PC-3 (cell line): Measurements from ENCODE around the gene ERG28. TPM values are rescaled to one million over a fixed set of nuclear protein-coding genes. Genes with fewer than 3 reads are reported as not detected.

Source experiments
- ATAC-seq: fragments of 200-7000 bp; cut with Tn5 transposase; 2 replicates; pipeline ENCODE4 v1.9.1; 2020; ENCODE audit warnings: mild to moderate bottlenecking, moderate library complexity
- Bru-seq: library from RNA; stranded (reverse); fragments of 400-500 nt; gene quantifications from one replicate; lab custom pipeline; 2021; lab: Mats Ljungman, UMichigan
- BruChase-seq, 2 experiments: library from RNA; stranded (reverse); fragments of 400-500 nt; gene quantifications; one replicate each; lab custom pipeline; 2021; lab: Mats Ljungman, UMichigan
- BruUV-seq: library from RNA; stranded (reverse); fragments of 400-500 nt; replicated peaks from 2 replicates; lab custom pipeline; 2021; lab: Mats Ljungman, UMichigan
- CTCF ChIA-PET: fragments of 300-600 bp; sonication (Branson Sonifier 250); formaldehyde crosslinking; loops from one replicate; lab custom pipeline; 2022; ENCODE audit warnings: antibody characterized with exemption; lab: Charles Lee
- POLR2A ChIA-PET: fragments of 300-600 bp; sonication (Branson Sonifier 250); formaldehyde crosslinking; loops from one replicate; lab custom pipeline; 2022; ENCODE audit warnings: antibody characterized with exemption; ENCODE audit not compliant: unreplicated experiment; lab: Charles Lee
- DNase-seq: peaks from one replicate; pipeline ENCODE4 v3.0.0-alpha.2; 2015
- H2AFZ ChIP-seq: fragments of 300-600 bp; sonication (generic); 2 replicates; pipeline ENCODE4 v1.6.0; 2016; ENCODE audit warnings: antibody characterized with exemption, low read length
- H3F3A ChIP-seq: fragments of 300-600 bp; sonication (generic); one replicate; pipeline ENCODE4 v1.6.0; 2017; ENCODE audit warnings: antibody characterized with exemption, low read length, control low read depth, mild to moderate bottlenecking; ENCODE audit not compliant: unreplicated experiment
- H3K27ac ChIP-seq: fragments of 300-600 bp; sonication (generic); 2 replicates; pipeline ENCODE4 v1.5.1; 2016; ENCODE audit warnings: mild to moderate bottlenecking, low read length
- H3K27me3 ChIP-seq: fragments of 300-600 bp; sonication (generic); 2 replicates; pipeline ENCODE4 v1.6.1; 2016; ENCODE audit warnings: low read length, mixed read lengths
- H3K36me3 ChIP-seq: fragments of 300-600 bp; sonication (generic); 2 replicates; pipeline ENCODE4 v1.6.1; 2016; ENCODE audit warnings: low read depth, mixed run types, low read length, mixed read lengths
- H3K4me1 ChIP-seq: fragments of 300-600 bp; sonication (generic); 2 replicates; pipeline ENCODE4 v1.5.1; 2016; ENCODE audit warnings: low read length; ENCODE audit not compliant: insufficient read depth
- H3K4me2 ChIP-seq: fragments of 300-600 bp; sonication (generic); 2 replicates; pipeline ENCODE4 v1.6.0; 2016; ENCODE audit warnings: low read length
- H3K4me3 ChIP-seq: fragments of 300-600 bp; sonication (generic); 2 replicates; pipeline ENCODE4 v1.5.1; 2016; ENCODE audit warnings: mild to moderate bottlenecking, low read length, mixed read lengths
- H3K79me2 ChIP-seq: fragments of 300-600 bp; sonication (generic); 2 replicates; pipeline ENCODE4 v1.6.1; 2017; ENCODE audit warnings: low read length, mixed read lengths
- H3K9ac ChIP-seq: fragments of 300-600 bp; sonication (generic); 2 replicates; pipeline ENCODE4 v1.6.0; 2016; ENCODE audit warnings: mild to moderate bottlenecking, low read length
- H3K9me2 ChIP-seq: fragments of 300-600 bp; sonication (generic); replicated peaks from 2 replicates; pipeline ENCODE4 v1.6.1; 2016; ENCODE audit warnings: mixed run types, low read length, mixed read lengths
- H3K9me3 ChIP-seq: fragments of 300-600 bp; sonication (generic); 2 replicates; pipeline ENCODE4 v1.6.1; 2016; ENCODE audit warnings: low read length, mixed read lengths
- H4K20me1 ChIP-seq: fragments of 300-600 bp; sonication (generic); 2 replicates; pipeline ENCODE4 v1.6.1; 2016; ENCODE audit warnings: low read length, mixed read lengths
- CTCF ChIP-seq: fragments of 300-600 bp; sonication (generic); conservative IDR thresholded peaks from 2 replicates; pipeline ENCODE4 v1.5.1; 2017; ENCODE audit warnings: antibody characterized with exemption, low read depth, mild to moderate bottlenecking, low read length
- EZH2 ChIP-seq: fragments of 300-600 bp; sonication (generic); IDR thresholded peaks from one replicate; pipeline ENCODE4 v1.6.1; 2017; ENCODE audit warnings: antibody characterized with exemption, mild to moderate bottlenecking, low read length; ENCODE audit not compliant: unreplicated experiment
- EZH2phosphoT487 ChIP-seq: fragments of 300-600 bp; sonication (generic); IDR thresholded peaks from 2 replicates; pipeline ENCODE4 v1.6.1; 2018; ENCODE audit warnings: mild to moderate bottlenecking, antibody characterized with exemption, low read length, borderline replicate concordance
- intact Hi-C: fragments of 100-400 bp; cut with micrococcal nuclease; formaldehyde crosslinking; loops from 2 replicates; pipeline ENCODE4 v1.9.0; 2023
- long read RNA-seq: library from polyadenylated mRNA; unstranded; transcript quantifications from one replicate; pipeline ENCODE4 v2.0.0, GENCODE V29; 2021; ENCODE audit not compliant: unreplicated experiment
- total RNA-seq: library from RNA; depleted of rRNA; stranded (reverse); fragments of >200 nt; gene quantifications from 2 replicates; pipeline ENCODE4 v1.2.3, GENCODE V29; 2014; rRNA removed

Gene ERG28
- 12.5 and 13.9 TPM in 2 replicates for total RNA-seq
- Bru-seq, nascent RNA, result percentile 62 among the genes with signal in this experiment
- BruChase-seq, experiment 1, labeled RNA remaining after a 6-hour chase, result percentile 75 among the genes with signal in this experiment
- BruChase-seq, experiment 2, labeled RNA remaining after a 2-hour chase, result percentile 62 among the genes with signal in this experiment
- long read RNA-seq, transcript ERG28-201 (5 exons, 2,633 nt), result major isoform, 64 of 70 reads
- long read RNA-seq, partial matches to known transcripts, result 2 of 70 reads
- long read RNA-seq, other reads (novel, unspliced or antisense), result 4 of 70 reads

- Histone ChIP-seq H3K4me1 (peaks cover 5% of the 10 kb centered on the region; the same call in 1 of the 2 replicates), H3K27ac (peak within 1 kb of the TSS; percentile 58), H3K9ac (peak within 1 kb of the TSS; percentile 81), H3K4me3 (peak within 1 kb of the TSS; percentile 96), H4K20me1 (no peaks in the 10 kb centered on the region), H3F3A (no peaks in the 10 kb centered on the region), H3K9me2 (no peaks in the 10 kb centered on the region), H3K27me3 (no peaks in the 10 kb centered on the region), H3K79me2 (peaks cover 47% of the 10 kb centered on the region), H3K36me3 (peaks cover 13% of the 10 kb centered on the region; the same call in 1 of the 2 replicates), H3K4me2 (peak within 1 kb of the TSS; percentile 99), H3K9me3 (no peaks in the 10 kb centered on the region), H2AFZ (peak within 1 kb of the TSS; percentile 92)
- CTCF ChIA-PET, result interaction anchor here (0.6 to 1.5 kb wide), 3 partner anchors 13 to 246 kb away, joined by 3 to 8 read pairs (median 7); partner anchors contain the start of gene FLVCR2
- ATAC-seq (peak; percentile 96), DNase-seq (peak; percentile 98)
- BruUV-seq, result no TSS peak
- intact Hi-C loops, result loop anchor here (1.0 kb wide), 1 partner anchor 321 kb away; no protein-coding TSS in a partner anchor
- POLR2A ChIA-PET, result interaction anchor here (0.6 kb wide), 3 partner anchors 12 to 83 kb away, joined by 3 read pairs; no protein-coding TSS in a partner anchor
- no peak for TF ChIP-seq EZH2
- TF ChIP-seq EZH2phosphoT487, result no peak
- TF ChIP-seq CTCF, result no peak
Measured at GRCh38 chr14:75660630-75661498, at the start of gene ERG28, which contains the start of gene TTLL5. Gene ERG28 (minus strand): TSS chr14:75660876. CDS start chr14:75657502, 3,374 bp downstream. Gene TTLL5 (plus strand): TSS chr14:75661246. CDS start chr14:75663150, 1,904 bp downstream.

GRCh38 chr14:75709207-75709812 lies 48.6 kb upstream of the ERG28 start:
- ChIA-PET POLR2A (interaction anchor here (0.6 kb wide), 1 partner anchor 55 kb away, joined by 4 read pairs; no protein-coding TSS in a partner anchor), CTCF (interaction anchor here (0.6 to 2.1 kb wide), 11 partner anchors 22 to 277 kb away, joined by 3 to 52 read pairs (median 4); partner anchors contain the start of genes IFT43 and TGFB3)
- Histone ChIP-seq H3F3A (no peaks in the 10 kb centered on the region), H3K4me2 (no peak overlapping the region), H2AFZ (no peak overlapping the region), H3K27ac (no peak overlapping the region), H3K9me3 (no peaks in the 10 kb centered on the region), H3K9me2 (no peaks in the 10 kb centered on the region), H3K9ac (no peak overlapping the region), H3K4me1 (peaks cover 20% of the 10 kb centered on the region), H3K79me2 (no peaks in the 10 kb centered on the region), H3K36me3 (peaks cover 6% of the 10 kb centered on the region; the same call in 1 of the 2 replicates), H4K20me1 (no peaks in the 10 kb centered on the region), H3K27me3 (no peaks in the 10 kb centered on the region), H3K4me3 (no peak overlapping the region)
- TF ChIP-seq EZH2 (no peak), CTCF (peak; percentile 92)
- ATAC-seq, result peak; percentile 26
- peak; percentile 80 for DNase-seq
- no TSS peak for BruUV-seq
- intact Hi-C loops, result loop anchor here (5.0 kb wide), 1 partner anchor 168 kb away; no protein-coding TSS in a partner anchor
